ENCODE measurements around the gene FUBP1.
"Not testable (repeated sequence)": the region's sequence is repeated elsewhere in the genome, so short reads cannot be mapped to it uniquely, and the experiment has no call there.

FUBP1 gene

GRCh38 chr1:77940921-77941570 lies 37.8 kb downstream of the FUBP1 start:
- DNase-seq, result no peak

DNA sequence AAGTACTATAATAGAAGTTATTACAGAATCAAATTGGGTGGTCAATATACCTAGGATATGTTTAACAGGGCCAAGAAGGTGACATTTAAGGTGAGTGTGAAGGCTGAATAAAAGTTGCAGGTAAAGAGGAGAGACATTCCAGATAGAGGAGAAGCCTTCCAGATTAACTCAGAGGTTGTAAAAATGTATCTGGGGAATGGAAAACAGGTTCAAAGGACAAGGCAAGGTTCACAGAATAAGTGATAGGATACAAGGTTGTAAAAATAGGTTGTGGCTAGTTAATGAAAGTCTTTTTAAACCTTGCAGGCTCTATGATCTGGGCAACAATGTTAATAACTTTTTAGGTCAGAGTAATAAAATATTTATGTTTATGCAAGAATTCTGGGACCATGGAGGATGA lies 40.2 kb downstream of the FUBP1 start:
- DNase-seq, result no peak

- DNase-seq, result no peak
Observed at GRCh38 chr1:77929806-77930205, 49.1 kb downstream of the FUBP1 start.

- no peak for DNase-seq
Observed at GRCh38 chr1:77927414-77927813, 51.5 kb downstream of the FUBP1 start.

DNA sequence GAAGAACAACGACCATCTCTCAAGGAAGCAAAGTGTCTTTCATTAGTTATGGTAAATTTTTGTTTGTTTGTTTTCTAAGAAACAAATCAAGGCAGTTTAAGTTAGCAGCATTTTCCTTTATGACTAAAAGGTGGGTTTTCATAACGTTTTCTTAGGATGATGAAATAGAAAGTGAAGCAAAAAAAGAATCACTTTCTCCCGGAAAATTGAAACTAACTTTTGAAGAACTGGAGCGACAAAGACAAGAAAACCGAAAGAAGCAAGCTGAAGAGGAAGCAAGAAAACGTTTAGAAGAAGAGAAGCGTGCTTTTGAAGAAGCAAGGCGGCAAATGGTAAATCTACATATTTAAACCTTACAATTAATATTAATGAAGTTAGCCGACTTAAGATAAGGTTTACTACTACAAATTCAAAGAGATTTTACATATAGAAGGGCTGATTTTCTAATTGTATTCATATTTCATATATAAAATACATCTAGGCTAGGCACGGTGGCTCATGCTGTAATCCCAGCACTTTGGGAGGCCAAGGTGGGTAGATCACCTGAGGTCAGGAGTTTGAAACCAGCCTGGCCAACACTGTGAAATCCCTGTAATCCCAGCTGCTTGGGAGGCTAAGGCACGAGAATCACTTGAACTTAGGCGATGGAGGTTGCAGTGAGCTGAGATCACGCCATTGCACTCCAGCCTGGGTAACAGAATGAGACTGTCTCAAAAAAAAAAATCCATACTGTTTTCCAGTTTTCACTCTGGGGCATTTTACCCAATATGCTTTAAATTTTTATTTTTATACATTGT lies 52.1 kb downstream of the FUBP1 start:
- DNase-seq, result no peak

GRCh38 chr1:77925956-77926355 lies 52.9 kb downstream of the FUBP1 start:
- DNase-seq, result no peak

GRCh38 chr1:77925518-77925917 lies 53.4 kb downstream of the FUBP1 start:
- DNase-seq, result no peak

DNA sequence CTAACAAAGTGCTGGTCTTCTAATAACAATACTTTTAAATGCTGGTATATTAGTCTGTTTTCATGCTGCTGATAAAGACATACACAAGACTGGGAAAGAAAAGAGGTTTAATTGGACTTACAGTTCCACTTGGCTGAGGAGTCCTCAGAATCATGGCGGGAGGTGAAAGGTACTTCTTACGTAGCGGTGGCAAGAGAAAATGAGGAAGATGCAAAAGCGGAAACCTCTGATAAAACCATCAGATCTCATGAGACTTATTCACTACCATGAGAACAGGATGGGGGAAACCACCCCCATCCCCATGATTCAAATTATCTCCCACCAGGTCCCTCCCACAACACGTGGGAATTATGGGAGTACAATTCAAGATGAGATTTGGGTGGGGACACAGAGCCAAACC lies 60.0 kb downstream of the FUBP1 start:
- DNase-seq, result not testable (repeated sequence)

- no peak for DNase-seq
Observed at GRCh38 chr1:77910116-77910515, 68.8 kb downstream of the FUBP1 start.

DNA sequence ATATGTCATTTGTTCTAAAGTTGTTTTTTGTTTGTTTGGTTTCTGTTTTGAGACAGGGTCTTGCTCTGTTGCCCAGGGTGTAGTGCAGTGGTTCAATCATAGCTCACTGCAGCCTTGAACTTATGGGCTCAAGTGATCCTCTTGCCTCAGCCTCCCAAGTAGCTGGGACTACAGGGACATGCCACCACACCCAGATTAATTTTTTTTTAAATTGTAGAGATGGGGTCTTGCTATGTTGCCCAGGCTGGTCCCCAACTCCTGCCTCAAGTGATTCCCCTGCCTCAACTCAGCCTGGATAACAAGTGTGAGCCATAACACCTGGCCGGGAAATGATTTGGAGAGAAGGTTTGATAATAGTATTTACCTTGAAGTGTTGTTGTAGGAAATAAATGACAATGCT lies 72.2 kb downstream of the FUBP1 start:
- no peak for DNase-seq

DNA sequence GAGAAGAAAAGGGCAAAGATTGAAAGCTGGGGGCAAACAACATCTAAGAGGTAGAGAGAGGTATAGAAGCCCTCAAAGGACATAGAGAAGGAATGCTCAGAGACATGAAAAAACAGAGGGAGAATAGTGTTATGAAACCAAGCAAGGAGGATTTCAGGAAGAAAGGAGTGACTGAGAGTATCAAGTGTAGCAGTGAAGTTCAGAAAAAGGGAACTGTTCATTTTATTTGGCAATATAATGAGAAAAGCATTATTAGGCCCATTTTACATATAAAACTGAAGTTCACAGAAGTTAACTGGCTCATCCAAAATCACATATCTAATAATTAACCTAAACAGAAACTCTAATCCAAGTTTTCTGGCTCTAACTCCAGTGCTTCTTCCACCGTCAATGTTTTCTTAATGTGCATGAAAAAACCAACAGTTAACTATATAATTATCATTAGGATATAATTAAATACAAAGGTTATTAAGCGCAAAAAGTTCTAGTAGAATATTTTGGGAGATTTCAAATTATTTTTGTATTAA lies 72.8 kb downstream of the FUBP1 start:
- DNase-seq, result no peak

GRCh38 chr1:77905603-77906002 lies 73.3 kb downstream of the FUBP1 start:
- no peak for DNase-seq

GRCh38 chr1:77900687-77901293 lies 78.1 kb downstream of the FUBP1 start:
- DNase-seq, result peak in 1 of 2 experiments; percentile 7

DNA sequence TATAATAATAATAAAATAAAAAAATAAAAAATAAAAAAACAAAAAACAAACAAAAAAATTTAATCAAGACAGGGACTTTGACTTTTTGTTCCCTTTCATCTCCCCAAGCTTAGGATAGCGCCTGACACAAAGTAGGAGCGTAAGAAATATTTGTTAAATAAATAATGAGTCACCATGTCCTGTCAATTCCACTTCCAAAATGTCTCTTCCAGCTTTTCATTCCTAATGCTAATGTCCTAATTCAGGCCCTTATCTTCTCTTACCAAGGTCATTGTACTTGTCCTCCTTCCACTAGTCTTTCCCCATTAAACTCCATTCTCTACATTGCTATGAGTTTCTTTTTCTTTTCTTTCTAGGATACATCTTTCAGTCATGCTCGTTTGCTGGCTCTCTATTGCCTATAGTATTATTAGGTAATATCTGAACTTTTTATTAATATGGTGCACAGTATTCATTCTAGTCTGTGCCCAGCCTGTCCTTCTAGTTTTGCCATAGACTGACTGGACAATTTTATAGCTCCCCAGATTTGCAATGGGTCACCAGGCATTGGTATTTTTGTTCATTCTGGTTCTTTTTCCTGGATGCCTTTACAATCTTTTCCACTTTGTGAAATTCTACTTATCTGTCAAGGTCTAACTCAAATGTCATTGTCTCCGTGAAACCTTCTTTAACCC lies 79.1 kb downstream of the FUBP1 start:
- no peak for DNase-seq

Measured in activated CD4-positive, alpha-beta T cell treated with anti-CD3 and anti-CD28 coated beads, Interleukin-2, amount 50 U/mL, for 48 hours (primary cell).